A549 (cell line): Measurements from ENCODE around the gene CCS. TPM values are rescaled to one million over a fixed set of nuclear protein-coding genes. Genes with fewer than 3 reads are reported as not detected.

Experiments used
- ATAC-seq, 2 experiments: fragments of 200-7000 bp in 1 of 2; fragments of >200 bp in 1 of 2; cut with Nextera tagmentation in 1 of 2; cut with Tn5 transposase in 1 of 2; 3 replicates each; pipeline versions ENCODE4 v1.8.0 to v1.9.1; 2018 to 2020; ENCODE audit warnings: mild to moderate bottlenecking in 1 of 2, moderate library complexity in 1 of 2
- CTCF ChIA-PET: fragments of 300-600 bp; sonication (Branson Sonifier 250); formaldehyde crosslinking; extraction: SDS; loops from one replicate; lab custom pipeline; 2021; ENCODE audit warnings: antibody characterized with exemption, inconsistent platforms; lab: Yijun Ruan, JAX
- POLR2A ChIA-PET: fragments of 350-600 bp; formaldehyde crosslinking; extraction: SDS; loops from one replicate; lab custom pipeline; 2021; ENCODE audit warnings: antibody characterized with exemption, inconsistent platforms; lab: Yijun Ruan, JAX
- DNase-seq, 2 experiments: peaks; one replicate each; pipeline versions ENCODE4 v3.0.0 to v3.0.0-alpha.2; 2011 to 2016; ENCODE audit warnings: low read depth in 1 of 2, low spot score in 1 of 2
- FAIRE-seq: peaks from 2 replicates; lab custom pipeline; 2011; peaks lifted over from hg19 to GRCh38; lab: Jason Lieb, UNC
- H3K27ac ChIP-seq, 2 experiments: fragments of >200 bp; sonication (Bioruptor Twin); formaldehyde crosslinking; 3 replicates each; pipeline ENCODE4 v1.5.1; 2016 to 2017
- H3K4me1 ChIP-seq: fragments of >200 bp; sonication (Bioruptor Twin); formaldehyde crosslinking; 3 replicates; pipeline ENCODE4 v1.6.1; 2016
- H3K4me2 ChIP-seq: fragments of >200 bp; sonication (Bioruptor Twin); formaldehyde crosslinking; 3 replicates; pipeline ENCODE4 v1.6.1; 2016
- H3K4me3 ChIP-seq: fragments of >200 bp; sonication (Bioruptor Twin); formaldehyde crosslinking; 3 replicates; pipeline ENCODE4 v1.5.1; 2016
- H3K9me3 ChIP-seq: fragments of >200 bp; sonication (Bioruptor Twin); formaldehyde crosslinking; 3 replicates; pipeline ENCODE4 v1.6.1; 2016
- BHLHE40 ChIP-seq: IDR thresholded peaks from 2 replicates; pipeline ENCODE4 v1.6.1; 2012; ENCODE audit warnings: low read depth, low read length, inconsistent platforms
- CBX8 ChIP-seq: fragments of 200-600 bp; sonication (generic); IDR thresholded peaks from 2 replicates; pipeline ENCODE4 v1.6.1; 2016
- CEBPB ChIP-seq, 2 experiments: fragments of >200 bp in 1 of 2; sonication (Bioruptor Twin) in 1 of 2; formaldehyde crosslinking in 1 of 2; IDR thresholded peaks; 2 replicates each; pipeline ENCODE4 v1.6.1; 2012 to 2016
- CHD2 ChIP-seq: fragments of 150-350 bp; IDR thresholded peaks from 2 replicates; pipeline ENCODE4 v1.6.1; 2014; ENCODE audit warnings: low read length; ENCODE audit not compliant: partially characterized antibody
- ESRRA ChIP-seq: fragments of 150-350 bp; IDR thresholded peaks from 2 replicates; pipeline ENCODE4 v1.6.1; 2014; ENCODE audit warnings: mild to moderate bottlenecking, low read length, borderline replicate concordance
- HEYL ChIP-seq: fragments of 250-450 bp; sonication (Bioruptor Pico); IDR thresholded peaks from 2 replicates; pipeline ENCODE4 v1.8.0; 2021; ENCODE audit warnings: mild to moderate bottlenecking, moderate library complexity
- HOXB13 ChIP-seq: fragments of 250-450 bp; sonication (Bioruptor Pico); IDR thresholded peaks from 2 replicates; pipeline ENCODE4 v1.5.0; 2020; ENCODE audit warnings: low read depth, mild to moderate bottlenecking, moderate library complexity
- HOXB5 ChIP-seq: fragments of 250-450 bp; sonication (Bioruptor Pico); IDR thresholded peaks from 2 replicates; pipeline ENCODE4 v1.5.0; 2020; ENCODE audit warnings: mild to moderate bottlenecking, moderate library complexity
- JUNB ChIP-seq: fragments of >200 bp; sonication (Bioruptor Twin); formaldehyde crosslinking; IDR thresholded peaks from 2 replicates; pipeline ENCODE4 v1.6.1; 2016
- KDM1A ChIP-seq: fragments of 200-600 bp; sonication (generic); IDR thresholded peaks from 2 replicates; pipeline ENCODE4 v1.6.1; 2016; ENCODE audit warnings: low read depth, mild to moderate bottlenecking
- KDM5A ChIP-seq: fragments of 200-600 bp; sonication (generic); IDR thresholded peaks from 2 replicates; pipeline ENCODE4 v1.6.1; 2016; ENCODE audit warnings: antibody characterized with exemption, mild to moderate bottlenecking
- MAZ ChIP-seq: fragments of 150-350 bp; IDR thresholded peaks from 2 replicates; pipeline ENCODE4 v1.6.1; 2014; ENCODE audit warnings: antibody characterized with exemption, low read depth, low read length, borderline replicate concordance
- MYC ChIP-seq: IDR thresholded peaks from 2 replicates; pipeline ENCODE4 v1.6.1; 2012; ENCODE audit warnings: mild to moderate bottlenecking, inconsistent platforms, low read length, improper control_type of control experiment, borderline replicate concordance
- NR3C1 ChIP-seq: fragments of >200 bp; sonication (Bioruptor Twin); formaldehyde crosslinking; IDR thresholded peaks from 3 replicates; pipeline ENCODE4 v1.6.1; 2017
- POLR2AphosphoS2 ChIP-seq: conservative IDR thresholded peaks from 2 replicates; pipeline ENCODE4 v1.6.1; 2012; ENCODE audit warnings: low read length, improper control_type of control experiment, inconsistent platforms
- RCOR1 ChIP-seq: fragments of 150-350 bp; IDR thresholded peaks from 2 replicates; pipeline ENCODE4 v1.6.1; 2014; ENCODE audit warnings: antibody characterized with exemption, low read length, low read depth
- TP53 ChIP-seq: fragments of 250-450 bp; sonication (Bioruptor Pico); IDR thresholded peaks from 2 replicates; pipeline ENCODE4 v1.5.0; 2021; ENCODE audit warnings: mild to moderate bottlenecking, moderate library complexity
- ZNF302 ChIP-seq: fragments of 250-450 bp; sonication (Bioruptor Pico); IDR thresholded peaks from 2 replicates; pipeline ENCODE4 v1.9.0; 2021; ENCODE audit warnings: inconsistent platforms, mild to moderate bottlenecking, moderate library complexity
- WGBS: methylation state at CpG from one replicate; pipeline ENCODE4 v1.1.6; 2017; ENCODE audit errors: missing lambda C conversion rate; 5-methylcytosine and 5-hydroxymethylcytosine counted together
- polyA plus RNA-seq, 4 experiments: library from polyadenylated mRNA; depleted of rRNA in 3 of 4; stranded (reverse); fragments of >200 nt; fragmentation: RNase III in 1 of 4; extraction: RNeasy Plus Mini Kit Qiagen cat#74134 plus additional on column Dnase treatment in 1 of 4; gene quantifications; 2 replicates in 3 of 4; 3 replicates in 1 of 4; pipeline ENCODE4 v1.2.3, GENCODE V29; 2011 to 2017
- TF ChIP-seq, protein P1 (sequence below): IDR thresholded peaks from 2 replicates; pipeline ENCODE4 v1.6.1; 2012
- TF ChIP-seq, protein P2 (sequence below): fragments of 250-450 bp; sonication (Bioruptor Pico); IDR thresholded peaks from 2 replicates; pipeline ENCODE4 v1.5.0; 2021; ENCODE audit warnings: mild to moderate bottlenecking, moderate library complexity, borderline replicate concordance
- TF ChIP-seq, protein P3 (sequence below): fragments of >200 bp; sonication (Bioruptor Twin); formaldehyde crosslinking; IDR thresholded peaks from 3 replicates; pipeline ENCODE4 v1.6.1; 2016
- TF ChIP-seq, protein P4 (sequence below): IDR thresholded peaks from 2 replicates; pipeline ENCODE4 v1.6.1; 2012; ENCODE audit warnings: low read depth, borderline replicate concordance
- TF ChIP-seq, protein P5 (sequence below): fragments of 150-350 bp; IDR thresholded peaks from 2 replicates; pipeline ENCODE4 v1.6.1; 2014; ENCODE audit warnings: low read depth, mild to moderate bottlenecking, low read length

CCS gene
- polyA plus RNA-seq, 2 of the 4 experiments (the other 2 are of a cell fraction), result 18.3 to 46.5 TPM

DNA sequence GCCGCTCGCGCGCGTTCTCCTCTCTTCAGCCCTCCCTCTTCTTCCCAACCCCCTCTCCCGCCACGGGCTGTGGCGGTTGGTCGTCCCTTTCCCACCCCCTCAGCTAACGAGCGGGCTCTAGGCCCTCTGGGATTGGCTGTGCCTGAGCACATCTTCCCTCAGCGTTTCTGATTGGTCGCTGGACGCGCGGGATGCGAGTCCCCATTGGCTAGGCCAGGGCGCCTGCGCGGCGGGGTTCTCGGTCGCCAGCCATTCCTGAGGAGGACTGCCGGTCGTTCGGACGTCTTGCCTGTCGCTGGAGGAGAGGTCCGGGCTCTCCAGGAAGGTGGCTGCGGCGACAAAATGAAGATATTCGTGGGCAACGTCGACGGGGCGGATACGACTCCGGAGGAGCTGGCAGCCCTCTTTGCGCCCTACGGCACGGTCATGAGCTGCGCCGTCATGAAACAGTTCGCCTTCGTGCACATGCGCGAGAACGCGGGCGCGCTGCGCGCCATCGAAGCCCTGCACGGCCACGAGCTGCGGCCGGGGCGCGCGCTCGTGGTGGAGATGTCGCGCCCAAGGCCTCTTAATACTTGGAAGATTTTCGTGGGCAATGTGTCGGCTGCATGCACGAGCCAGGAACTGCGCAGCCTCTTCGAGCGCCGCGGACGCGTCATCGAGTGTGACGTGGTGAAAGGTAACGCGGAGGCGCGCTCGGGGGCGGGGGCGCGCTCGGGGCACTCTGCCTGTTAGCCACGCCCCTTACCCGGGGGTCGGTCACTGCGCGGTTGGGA lies 23.6 kb downstream of the CCS start, which contains the start of gene RBM14 (continued):
- no peak for TF ChIP-seq RCOR1
- TF ChIP-seq MAZ, result peak; percentile 72
- peak; percentile 83 for TF ChIP-seq HOXB13 (CRISPR knock-in tag)
- TF ChIP-seq, protein P1, sequence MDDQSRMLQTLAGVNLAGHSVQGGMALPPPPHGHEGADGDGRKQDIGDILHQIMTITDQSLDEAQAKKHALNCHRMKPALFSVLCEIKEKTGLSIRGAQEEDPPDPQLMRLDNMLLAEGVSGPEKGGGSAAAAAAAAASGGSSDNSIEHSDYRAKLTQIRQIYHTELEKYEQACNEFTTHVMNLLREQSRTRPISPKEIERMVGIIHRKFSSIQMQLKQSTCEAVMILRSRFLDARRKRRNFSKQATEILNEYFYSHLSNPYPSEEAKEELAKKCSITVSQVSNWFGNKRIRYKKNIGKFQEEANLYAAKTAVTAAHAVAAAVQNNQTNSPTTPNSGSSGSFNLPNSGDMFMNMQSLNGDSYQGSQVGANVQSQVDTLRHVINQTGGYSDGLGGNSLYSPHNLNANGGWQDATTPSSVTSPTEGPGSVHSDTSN, result no peak
- TF ChIP-seq KDM5A, result peak; percentile 56
- TF ChIP-seq CBX8, result no peak

DNA sequence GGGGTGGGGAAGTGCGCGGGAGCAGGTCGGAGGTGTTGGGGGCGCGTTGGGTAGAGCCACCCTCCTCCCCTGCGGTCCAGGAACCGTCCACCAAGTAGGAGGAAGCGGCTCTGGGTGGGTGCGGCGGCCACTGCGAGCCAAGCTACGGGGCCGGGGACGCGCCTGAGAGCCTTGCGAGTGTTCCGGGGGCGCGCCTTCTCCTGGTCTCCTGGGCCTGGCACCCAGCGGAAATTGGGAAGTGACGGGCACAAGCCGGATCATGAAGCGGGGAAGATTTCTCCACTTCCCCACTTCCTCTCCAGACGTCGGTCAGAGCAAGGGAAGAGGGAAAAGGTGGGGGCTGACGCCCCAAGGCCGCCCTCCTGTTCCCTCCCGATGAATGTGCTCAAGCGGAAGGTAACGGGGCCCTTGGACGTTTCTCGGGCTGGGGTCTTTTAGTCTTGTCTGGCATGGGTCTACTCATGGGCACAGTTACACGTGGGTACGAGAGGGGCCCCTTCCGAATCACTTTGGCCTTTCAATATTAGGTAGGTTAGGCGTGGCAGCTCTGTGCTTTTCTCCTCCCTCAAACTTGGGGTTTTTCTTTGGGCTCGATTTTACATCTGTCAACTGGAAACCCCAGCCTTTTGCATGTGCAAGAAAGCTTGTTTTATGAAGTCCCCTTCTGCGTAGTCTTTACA lies 24.3 kb downstream of the CCS start:
- peaks cover 29% of the 10 kb centered on the region for H3K4me1 ChIP-seq
- H3K9me3 ChIP-seq, result no peaks in the 10 kb centered on the region
- DNase-seq (no peak), FAIRE-seq (no peak), ATAC-seq (peak; percentile 49 to 60)
- H3K4me3 ChIP-seq, result peak overlapping the region; percentile 60
- H3K4me2 ChIP-seq, result peak overlapping the region; percentile 90
- peak overlapping the region; percentile 95 to 97 for H3K27ac ChIP-seq
- TF ChIP-seq, protein P2, sequence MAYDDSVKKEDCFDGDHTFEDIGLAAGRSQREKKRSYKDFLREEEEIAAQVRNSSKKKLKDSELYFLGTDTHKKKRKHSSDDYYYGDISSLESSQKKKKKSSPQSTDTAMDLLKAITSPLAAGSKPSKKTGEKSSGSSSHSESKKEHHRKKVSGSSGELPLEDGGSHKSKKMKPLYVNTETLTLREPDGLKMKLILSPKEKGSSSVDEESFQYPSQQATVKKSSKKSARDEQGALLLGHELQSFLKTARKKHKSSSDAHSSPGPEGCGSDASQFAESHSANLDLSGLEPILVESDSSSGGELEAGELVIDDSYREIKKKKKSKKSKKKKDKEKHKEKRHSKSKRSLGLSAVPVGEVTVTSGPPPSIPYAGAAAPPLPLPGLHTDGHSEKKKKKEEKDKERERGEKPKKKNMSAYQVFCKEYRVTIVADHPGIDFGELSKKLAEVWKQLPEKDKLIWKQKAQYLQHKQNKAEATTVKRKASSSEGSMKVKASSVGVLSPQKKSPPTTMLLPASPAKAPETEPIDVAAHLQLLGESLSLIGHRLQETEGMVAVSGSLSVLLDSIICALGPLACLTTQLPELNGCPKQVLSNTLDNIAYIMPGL, result no peak
- 0 out of 2 replicates have a peak, but pooled peaks have one; percentile 9 for TF ChIP-seq HOXB5 (CRISPR knock-in tag)
- POLR2A ChIA-PET, result interaction anchor here (0.7 to 2.9 kb wide), 22 partner anchors 8 to 231 kb away, joined by 3 to 60 read pairs (median 7); partner anchors contain the start of genes ACTN3, BBS1, CCDC87 and CCS
- WGBS, result 3% methylated on average over 28 of the region's 38 CpGs
- CTCF ChIA-PET, result interaction anchor here (0.8 to 2.0 kb wide), 9 partner anchors 10 to 137 kb away, joined by 3 to 7 read pairs (median 3); partner anchors contain the start of genes CTSF, DPP3 and RBM4

DNA sequence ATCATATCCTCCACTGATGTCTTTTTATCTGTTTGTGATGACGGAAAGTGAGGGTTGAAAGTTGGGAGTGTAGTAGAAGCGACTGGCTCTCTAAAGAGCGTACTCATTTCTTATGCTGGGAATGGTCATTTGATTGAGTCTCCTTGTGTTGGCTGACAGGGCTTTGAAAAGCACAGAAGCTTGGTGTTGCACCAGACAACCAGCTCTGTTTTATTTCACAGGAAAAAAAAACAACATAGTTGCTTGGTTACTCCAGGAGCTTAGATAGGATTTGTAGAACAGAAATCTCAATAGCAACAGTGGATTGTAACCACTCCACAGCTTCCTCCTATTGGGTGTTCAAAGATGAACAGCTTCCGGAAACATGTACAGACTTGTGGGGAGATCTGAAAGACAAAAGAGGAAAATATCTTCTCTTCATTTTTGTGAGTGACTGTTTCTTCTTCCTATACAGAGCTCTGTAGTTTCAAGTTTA lies 26.1 kb downstream of the CCS start:
- ATAC-seq (no peak), FAIRE-seq (no peak), DNase-seq (peak in 1 of 2 experiments; percentile 25)
- POLR2A ChIA-PET, result interaction anchor here (1.3 to 1.4 kb wide), 2 partner anchors 19 to 59 kb away, joined by 5 to 6 read pairs; partner anchors contain the start of genes RBM4 and RBM4B
- peak overlapping the region; percentile 90 for H3K4me2 ChIP-seq
- TF ChIP-seq HOXB5 (CRISPR knock-in tag), result no peak
- no peak for TF ChIP-seq BHLHE40
- no peak for TF ChIP-seq TP53 (CRISPR knock-in tag)
- TF ChIP-seq, protein P3, sequence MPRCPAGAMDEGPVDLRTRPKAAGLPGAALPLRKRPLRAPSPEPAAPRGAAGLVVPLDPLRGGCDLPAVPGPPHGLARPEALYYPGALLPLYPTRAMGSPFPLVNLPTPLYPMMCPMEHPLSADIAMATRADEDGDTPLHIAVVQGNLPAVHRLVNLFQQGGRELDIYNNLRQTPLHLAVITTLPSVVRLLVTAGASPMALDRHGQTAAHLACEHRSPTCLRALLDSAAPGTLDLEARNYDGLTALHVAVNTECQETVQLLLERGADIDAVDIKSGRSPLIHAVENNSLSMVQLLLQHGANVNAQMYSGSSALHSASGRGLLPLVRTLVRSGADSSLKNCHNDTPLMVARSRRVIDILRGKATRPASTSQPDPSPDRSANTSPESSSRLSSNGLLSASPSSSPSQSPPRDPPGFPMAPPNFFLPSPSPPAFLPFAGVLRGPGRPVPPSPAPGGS, result no peak
- H3K9me3 ChIP-seq, result no peaks in the 10 kb centered on the region
- H3K4me1 ChIP-seq, result peaks cover 34% of the 10 kb centered on the region
- 86% methylated on average over 4 of the region's 4 CpGs for WGBS
- H3K4me3 ChIP-seq, result peak overlapping the region; percentile 60
- CTCF ChIA-PET, result interaction anchor here (0.6 to 3.1 kb wide), 4 partner anchors 14 to 251 kb away, joined by 3 to 8 read pairs (median 4); partner anchors contain the start of genes CCDC87 and CCS
- peak overlapping the region in 1 of 2 experiments; percentile 95; a peak in 2 of 6 replicates for H3K27ac ChIP-seq

DNA sequence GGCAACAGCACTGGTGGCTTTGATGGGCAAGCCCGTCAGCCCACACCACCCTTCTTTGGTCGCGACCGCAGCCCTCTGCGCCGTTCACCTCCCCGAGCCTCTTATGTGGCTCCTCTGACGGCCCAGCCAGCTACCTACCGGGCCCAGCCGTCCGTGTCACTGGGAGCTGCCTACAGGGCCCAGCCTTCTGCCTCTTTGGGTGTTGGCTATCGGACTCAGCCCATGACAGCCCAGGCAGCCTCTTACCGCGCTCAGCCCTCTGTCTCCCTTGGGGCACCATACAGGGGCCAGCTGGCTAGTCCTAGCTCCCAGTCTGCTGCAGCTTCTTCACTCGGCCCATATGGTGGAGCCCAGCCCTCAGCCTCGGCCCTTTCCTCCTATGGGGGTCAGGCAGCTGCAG lies 31.5 kb downstream of the CCS start:
- Histone ChIP-seq H3K4me1 (peaks cover 22% of the 10 kb centered on the region), H3K9me3 (no peaks in the 10 kb centered on the region), H3K4me3 (no peak overlapping the region), H3K27ac (no peak overlapping the region), H3K4me2 (no peak overlapping the region)
- DNase-seq (no peak), ATAC-seq (peak in 1 of 2 experiments; percentile 10; a peak in 2 of 6 replicates), FAIRE-seq (no peak)
- CTCF ChIA-PET, result interaction anchor here (1.2 to 1.5 kb wide), 4 partner anchors 8 to 146 kb away, joined by 3 to 4 read pairs (median 4); partner anchors contain the start of genes CCDC87 and CCS
- 93% methylated on average over 16 of the region's 16 CpGs for WGBS
- POLR2A ChIA-PET, result interaction anchor here (0.7 to 3.9 kb wide), 3 partner anchors 8 to 52 kb away, joined by 3 to 19 read pairs (median 5); partner anchors contain the start of genes RBM14 and RBM4
- no peak for TF ChIP-seq NR3C1
- TF ChIP-seq MYC, result no peak
- no peak for TF ChIP-seq KDM1A
- TF ChIP-seq ZNF302, result no peak
- TF ChIP-seq CEBPB (IDR thresholded peaks at IDR 0.05), result no peak
- TF ChIP-seq, protein P4, sequence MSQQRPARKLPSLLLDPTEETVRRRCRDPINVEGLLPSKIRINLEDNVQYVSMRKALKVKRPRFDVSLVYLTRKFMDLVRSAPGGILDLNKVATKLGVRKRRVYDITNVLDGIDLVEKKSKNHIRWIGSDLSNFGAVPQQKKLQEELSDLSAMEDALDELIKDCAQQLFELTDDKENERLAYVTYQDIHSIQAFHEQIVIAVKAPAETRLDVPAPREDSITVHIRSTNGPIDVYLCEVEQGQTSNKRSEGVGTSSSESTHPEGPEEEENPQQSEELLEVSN, result no peak
- no peak for TF ChIP-seq JUNB
- TF ChIP-seq, protein P5, sequence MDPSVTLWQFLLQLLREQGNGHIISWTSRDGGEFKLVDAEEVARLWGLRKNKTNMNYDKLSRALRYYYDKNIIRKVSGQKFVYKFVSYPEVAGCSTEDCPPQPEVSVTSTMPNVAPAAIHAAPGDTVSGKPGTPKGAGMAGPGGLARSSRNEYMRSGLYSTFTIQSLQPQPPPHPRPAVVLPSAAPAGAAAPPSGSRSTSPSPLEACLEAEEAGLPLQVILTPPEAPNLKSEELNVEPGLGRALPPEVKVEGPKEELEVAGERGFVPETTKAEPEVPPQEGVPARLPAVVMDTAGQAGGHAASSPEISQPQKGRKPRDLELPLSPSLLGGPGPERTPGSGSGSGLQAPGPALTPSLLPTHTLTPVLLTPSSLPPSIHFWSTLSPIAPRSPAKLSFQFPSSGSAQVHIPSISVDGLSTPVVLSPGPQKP, result no peak
- no peak for TF ChIP-seq CHD2
- no peak for TF ChIP-seq ESRRA
- TF ChIP-seq POLR2AphosphoS2, result no peak
- TF ChIP-seq HEYL, result no peak
- TF ChIP-seq TP53 (CRISPR knock-in tag), result no peak
